Natural killer cell (primary cell): ENCODE results near the gene WFDC1. TPM values are rescaled to one million over a fixed set of nuclear protein-coding genes. Genes with fewer than 3 reads are reported as not detected.

Experiments used
- ATAC-seq, 3 donors: fragments of 150-1000 bp in 2 of 3; fragments of 200-7000 bp in 1 of 3; cut with Tn5 transposase; 1 replicate in 1 of 3; 2 replicates in 2 of 3; pipeline ENCODE4 v1.10.0; 2021; ENCODE audit warnings: mild to moderate bottlenecking in 2 of 3, moderate library complexity in 2 of 3
- DNase-seq, 2 donors: peaks; one replicate each; pipeline versions ENCODE4 v3.0.0 to v3.0.0-alpha.2; 2013 to 2021; ENCODE audit warnings: mixed read lengths in 1 of 2
- H3K27ac ChIP-seq: one replicate; pipeline ENCODE4 v1.5.1; 2013; ENCODE audit warnings: mild to moderate bottlenecking, low read length
- H3K27me3 ChIP-seq: one replicate; pipeline ENCODE4 v1.6.1; 2013; ENCODE audit warnings: low read length; ENCODE audit not compliant: control insufficient read depth, insufficient read depth
- H3K36me3 ChIP-seq: one replicate; pipeline ENCODE4 v1.6.1; 2013; ENCODE audit warnings: low read length; ENCODE audit not compliant: control insufficient read depth, insufficient read depth
- H3K4me1 ChIP-seq: one replicate; pipeline ENCODE4 v1.6.1; 2013; ENCODE audit warnings: low read length; ENCODE audit not compliant: control insufficient read depth, insufficient read depth
- H3K4me3 ChIP-seq: one replicate; pipeline ENCODE4 v1.5.1; 2013; ENCODE audit warnings: low read length
- H3K9me3 ChIP-seq: one replicate; pipeline ENCODE4 v1.6.1; 2013; ENCODE audit warnings: low read length; ENCODE audit not compliant: control insufficient read depth, insufficient read depth
- H3K27ac Mint-ChIP-seq, 2 donors: one replicate each; pipeline ENCODE4 v1.8.0; 2022; ENCODE audit warnings: mild to moderate bottlenecking in 2 of 2, mixed read lengths in 2 of 2, moderate library complexity in 1 of 2
- H3K27me3 Mint-ChIP-seq, 2 donors: one replicate each; pipeline ENCODE4 v1.8.0; 2022; ENCODE audit warnings: low read depth in 2 of 2, mixed read lengths in 2 of 2
- H3K36me3 Mint-ChIP-seq: one replicate; pipeline ENCODE4 v1.8.0; 2022; ENCODE audit warnings: mixed read lengths
- H3K4me1 Mint-ChIP-seq, 2 donors: one replicate each; pipeline ENCODE4 v1.8.0; 2022; ENCODE audit warnings: mixed read lengths in 2 of 2
- H3K4me3 Mint-ChIP-seq: one replicate; pipeline ENCODE4 v1.8.0; 2022; ENCODE audit warnings: mild to moderate bottlenecking, moderate library complexity, mixed read lengths
- H3K9me3 Mint-ChIP-seq, 2 donors: one replicate each; pipeline ENCODE4 v1.8.0; 2022; ENCODE audit warnings: mixed read lengths in 2 of 2
- WGBS: methylation state at CpG from one replicate; pipeline ENCODE4 v1.1.7; 2013; ENCODE audit warnings: missing lambda C conversion rate; ENCODE audit not compliant: insufficient coverage; 5-methylcytosine and 5-hydroxymethylcytosine counted together
- intact Hi-C: fragments of 100-400 bp; cut with micrococcal nuclease; formaldehyde crosslinking; loops from one replicate; pipeline ENCODE4 v1.14.2; 2022
- total RNA-seq, 4 donors: library from RNA; stranded (reverse); fragments of 120-200 nt in 1 of 4; gene quantifications; one replicate each; pipeline versions ENCODE4 v1.2.3 to v1.2.4, GENCODE V29; 2013 to 2022
- TF ChIP-seq, protein P1 (sequence below): fragments of 200-600 bp; IDR thresholded peaks from one replicate; pipeline ENCODE4 v1.8.0; 2022; ENCODE audit warnings: antibody characterized with exemption

The WFDC1 gene
- total RNA-seq, 3 donors from 2014 or later (not counting 1 experiment from before 2014, with no cell fraction given), result not detected

DNA sequence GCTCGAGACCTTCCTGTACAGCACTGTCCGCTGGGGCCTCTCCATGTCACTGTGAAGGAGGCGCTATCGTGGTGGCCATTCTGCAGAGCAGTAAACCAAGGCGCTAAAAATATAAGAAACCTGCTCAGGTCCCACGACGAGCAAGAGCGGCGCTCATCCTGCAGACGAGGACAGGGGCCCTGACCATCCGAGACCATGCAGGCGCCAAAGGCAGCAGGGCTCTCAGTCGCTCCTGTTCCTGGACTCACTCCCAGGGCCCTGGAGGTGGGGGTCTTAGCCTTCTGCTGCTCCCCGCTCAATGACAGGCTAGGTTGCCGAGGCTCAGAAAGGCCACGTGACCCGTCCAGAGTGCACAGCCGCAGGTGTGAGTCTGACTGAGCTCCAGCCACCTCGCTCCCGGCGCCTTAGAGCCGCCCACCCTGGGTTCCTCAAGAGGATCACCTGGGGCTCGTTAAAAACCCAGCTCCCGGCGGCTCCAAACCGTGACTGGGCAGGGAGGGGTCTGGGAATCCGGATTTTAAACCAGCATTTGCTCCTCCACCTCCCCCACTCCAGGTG lies 73.2 kb downstream of the WFDC1 start:
- Mint-ChIP-seq H3K9me3 (no peaks in the 10 kb centered on the region), H3K4me3 (no peak overlapping the region), H3K27ac (no peak overlapping the region), H3K36me3 (no peaks in the 10 kb centered on the region), H3K4me1 (no peaks in the 10 kb centered on the region), H3K27me3 (peaks cover 26 to 39% of the 10 kb centered on the region in 2 donors)
- H3K4me3 ChIP-seq, result no peak overlapping the region
- H3K9me3 ChIP-seq, result no peaks in the 10 kb centered on the region
- H3K27ac ChIP-seq, result no peak overlapping the region
- 27% methylated on average over 27 of the region's 27 CpGs for WGBS
- intact Hi-C loops, result no loop called here
- no peaks in the 10 kb centered on the region for H3K4me1 ChIP-seq
- no peak for ATAC-seq
- DNase-seq, result no peak
- peaks cover 8% of the 10 kb centered on the region for H3K27me3 ChIP-seq
- H3K36me3 ChIP-seq, result no peaks in the 10 kb centered on the region
- TF ChIP-seq, protein P1, sequence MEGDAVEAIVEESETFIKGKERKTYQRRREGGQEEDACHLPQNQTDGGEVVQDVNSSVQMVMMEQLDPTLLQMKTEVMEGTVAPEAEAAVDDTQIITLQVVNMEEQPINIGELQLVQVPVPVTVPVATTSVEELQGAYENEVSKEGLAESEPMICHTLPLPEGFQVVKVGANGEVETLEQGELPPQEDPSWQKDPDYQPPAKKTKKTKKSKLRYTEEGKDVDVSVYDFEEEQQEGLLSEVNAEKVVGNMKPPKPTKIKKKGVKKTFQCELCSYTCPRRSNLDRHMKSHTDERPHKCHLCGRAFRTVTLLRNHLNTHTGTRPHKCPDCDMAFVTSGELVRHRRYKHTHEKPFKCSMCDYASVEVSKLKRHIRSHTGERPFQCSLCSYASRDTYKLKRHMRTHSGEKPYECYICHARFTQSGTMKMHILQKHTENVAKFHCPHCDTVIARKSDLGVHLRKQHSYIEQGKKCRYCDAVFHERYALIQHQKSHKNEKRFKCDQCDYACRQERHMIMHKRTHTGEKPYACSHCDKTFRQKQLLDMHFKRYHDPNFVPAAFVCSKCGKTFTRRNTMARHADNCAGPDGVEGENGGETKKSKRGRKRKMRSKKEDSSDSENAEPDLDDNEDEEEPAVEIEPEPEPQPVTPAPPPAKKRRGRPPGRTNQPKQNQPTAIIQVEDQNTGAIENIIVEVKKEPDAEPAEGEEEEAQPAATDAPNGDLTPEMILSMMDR, result no peak

DNA sequence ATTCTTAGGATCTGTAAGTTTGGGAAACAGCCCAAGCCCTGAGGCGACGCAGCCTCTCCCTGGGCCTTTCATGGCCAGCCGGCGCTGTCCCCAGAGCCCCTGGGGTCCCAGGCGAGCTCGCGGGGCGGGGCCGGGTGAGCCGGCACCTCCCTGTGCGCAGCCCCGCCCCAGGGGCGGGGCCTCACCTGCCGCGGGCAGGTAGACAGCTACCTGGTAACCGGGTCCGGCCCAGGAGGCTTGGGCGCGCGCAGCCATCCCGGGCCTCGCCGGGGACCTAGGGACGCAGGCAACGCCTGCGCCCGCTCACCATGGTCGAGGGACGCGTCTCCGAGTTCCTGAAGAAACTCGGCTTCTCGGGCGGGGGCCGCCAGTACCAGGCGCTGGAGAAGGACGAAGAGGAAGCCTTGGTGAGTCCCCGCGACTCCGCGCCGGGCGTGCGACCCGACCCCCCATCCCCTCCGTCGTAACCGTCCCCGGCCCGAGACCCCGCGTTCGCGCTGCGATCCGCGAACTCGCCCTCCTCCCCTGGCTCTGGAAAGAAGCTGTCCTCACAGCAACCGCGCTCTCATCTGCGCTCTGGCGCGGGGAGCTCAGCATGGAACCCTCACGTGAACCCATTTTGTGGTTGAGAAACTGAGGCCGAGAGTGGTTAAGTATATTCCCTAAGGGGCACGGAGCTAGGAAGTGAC lies 73.8 kb downstream of the WFDC1 start, which contains the start of gene ATP2C2:
TSS of gene ATP2C2 (plus strand) at position 231 of the 689 bp plus-strand sequence. CDS start at position 309, 78 bp downstream.
- TF ChIP-seq, protein P1, result no peak
- H3K36me3 Mint-ChIP-seq, result no peaks in the 10 kb centered on the region
- intact Hi-C loops, result no loop called here
- DNase-seq (no peak), ATAC-seq (no peak)
- H3K27ac Mint-ChIP-seq, result no peak within 1 kb of the TSS
- H3K27me3 Mint-ChIP-seq, result peaks cover 26 to 40% of the 10 kb centered on the region in 2 donors
- Histone ChIP-seq H3K9me3 (no peaks in the 10 kb centered on the region), H3K27me3 (peaks cover 8% of the 10 kb centered on the region), H3K36me3 (no peaks in the 10 kb centered on the region), H3K4me3 (no peak within 1 kb of the TSS), H3K4me1 (no peaks in the 10 kb centered on the region), H3K27ac (no peak within 1 kb of the TSS)
- H3K4me1 Mint-ChIP-seq, result no peaks in the 10 kb centered on the region
- no peaks in the 10 kb centered on the region for H3K9me3 Mint-ChIP-seq
- WGBS, result 4% methylated on average over 66 of the region's 66 CpGs
- H3K4me3 Mint-ChIP-seq, result no peak within 1 kb of the TSS

DNA sequence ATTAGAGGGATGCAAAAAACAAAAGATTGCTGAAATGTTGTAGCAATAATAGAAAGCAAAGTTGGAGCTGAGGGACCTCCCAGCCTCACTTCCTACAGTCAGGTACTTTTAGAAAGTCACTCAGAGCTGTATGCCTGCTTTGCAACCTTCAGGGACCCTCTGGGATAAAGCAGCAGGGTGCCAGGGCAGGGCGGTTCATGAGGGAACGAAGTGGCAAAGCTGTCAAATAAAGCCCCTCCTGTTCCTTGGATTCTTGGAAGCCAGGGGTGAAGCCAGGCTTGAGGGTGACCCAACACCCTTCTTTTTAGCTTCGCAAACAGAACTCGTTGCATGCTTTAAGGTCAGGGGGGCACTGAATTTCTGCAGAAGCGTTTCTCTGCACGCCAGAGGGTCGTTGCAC lies 74.4 kb downstream of the WFDC1 start:
- no peaks in the 10 kb centered on the region for H3K36me3 ChIP-seq
- H3K27me3 ChIP-seq, result peaks cover 8% of the 10 kb centered on the region
- H3K4me1 ChIP-seq, result no peaks in the 10 kb centered on the region
- 62% methylated on average over 7 of the region's 7 CpGs for whole genome bisulfite sequencing
- H3K9me3 ChIP-seq, result no peaks in the 10 kb centered on the region
- no peaks in the 10 kb centered on the region for H3K4me1 Mint-ChIP-seq
- intact Hi-C loops, result no loop called here
- DNase-seq (no peak), ATAC-seq (no peak)
- H3K27ac Mint-ChIP-seq, result no peak overlapping the region
- H3K4me3 ChIP-seq, result no peak overlapping the region
- H3K27ac ChIP-seq, result no peak overlapping the region
- H3K27me3 Mint-ChIP-seq, result peaks cover 27 to 44% of the 10 kb centered on the region in 2 donors
- H3K9me3 Mint-ChIP-seq, result no peaks in the 10 kb centered on the region
- TF ChIP-seq, protein P1, result no peak
- no peak overlapping the region for H3K4me3 Mint-ChIP-seq
- H3K36me3 Mint-ChIP-seq, result no peaks in the 10 kb centered on the region
